Activated naive CD4-positive, alpha-beta T cell treated with anti-CD3 and anti-CD28 coated beads, Interleukin-2, amount 50 U/mL, for 16 hours (primary cell): ENCODE measurements around the gene GRK2.

ENCODE experiments used
- DNase-seq: peaks from one replicate; pipeline ENCODE4 v3.0.0-alpha.2; 2020

GRK2 gene

DNA sequence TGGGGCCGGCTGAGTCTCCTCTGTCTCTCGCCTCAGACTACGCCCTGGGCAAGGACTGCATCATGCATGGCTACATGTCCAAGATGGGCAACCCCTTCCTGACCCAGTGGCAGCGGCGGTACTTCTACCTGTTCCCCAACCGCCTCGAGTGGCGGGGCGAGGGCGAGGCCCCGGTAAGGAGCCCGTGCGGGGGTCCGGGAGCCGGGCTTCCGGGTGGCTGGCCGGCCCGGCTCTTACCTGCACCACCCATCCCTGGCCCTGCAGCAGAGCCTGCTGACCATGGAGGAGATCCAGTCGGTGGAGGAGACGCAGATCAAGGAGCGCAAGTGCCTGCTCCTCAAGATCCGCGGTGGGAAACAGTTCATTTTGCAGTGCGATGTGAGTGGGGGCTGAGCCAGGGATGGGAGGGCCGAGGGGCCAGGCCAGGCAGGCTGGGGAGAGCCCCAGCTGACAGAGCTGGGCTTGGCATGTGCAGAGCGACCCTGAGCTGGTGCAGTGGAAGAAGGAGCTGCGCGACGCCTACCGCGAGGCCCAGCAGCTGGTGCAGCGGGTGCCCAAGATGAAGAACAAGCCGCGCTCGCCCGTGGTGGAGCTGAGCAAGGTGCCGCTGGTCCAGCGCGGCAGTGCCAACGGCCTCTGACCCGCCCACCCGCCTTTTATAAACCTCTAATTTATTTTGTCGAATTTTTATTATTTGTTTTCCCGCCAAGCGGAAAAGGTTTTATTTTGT is 18.7 kb downstream of the GRK2 start:
- DNase-seq: no peak

GRCh38 chr11:67285541-67286498 is 19.5 kb downstream of the GRK2 start:
- no peak for DNase-seq

DNA sequence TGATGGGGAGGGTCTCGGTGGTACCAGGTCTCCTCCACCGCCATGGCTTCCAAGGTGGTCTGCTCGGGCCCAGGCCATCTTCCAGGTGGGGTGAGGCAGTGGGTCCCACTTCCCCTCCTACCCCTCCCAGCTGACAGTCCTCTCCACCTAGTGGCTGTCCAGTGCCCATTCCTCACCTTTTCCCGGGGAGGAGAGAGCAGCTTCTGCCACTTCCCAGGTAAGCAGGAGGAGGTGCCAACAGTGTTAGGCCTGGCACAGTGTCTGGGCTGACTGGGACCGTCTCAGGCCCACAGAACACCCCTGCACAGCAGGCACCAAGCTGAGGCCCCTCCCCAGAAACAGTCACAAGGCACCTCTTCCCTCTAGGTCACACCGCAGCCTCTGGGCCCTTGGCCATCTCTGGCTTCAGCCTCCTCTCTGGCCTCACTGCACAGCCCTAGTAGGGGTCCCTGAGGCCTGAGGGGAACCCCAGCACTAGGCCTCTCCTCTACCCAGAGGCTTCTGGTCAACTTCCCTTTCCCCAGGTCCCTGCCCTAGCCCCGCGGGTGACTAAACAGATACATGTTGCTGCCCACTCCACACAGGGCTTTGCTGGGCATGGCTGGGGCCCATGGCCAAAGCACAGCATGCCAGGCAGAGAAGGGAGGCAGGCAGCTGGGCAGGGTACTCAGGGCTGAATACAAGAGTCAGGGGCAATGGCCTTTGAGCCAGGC is 20.5 kb downstream of the GRK2 start:
- no peak for DNase-seq

DNA sequence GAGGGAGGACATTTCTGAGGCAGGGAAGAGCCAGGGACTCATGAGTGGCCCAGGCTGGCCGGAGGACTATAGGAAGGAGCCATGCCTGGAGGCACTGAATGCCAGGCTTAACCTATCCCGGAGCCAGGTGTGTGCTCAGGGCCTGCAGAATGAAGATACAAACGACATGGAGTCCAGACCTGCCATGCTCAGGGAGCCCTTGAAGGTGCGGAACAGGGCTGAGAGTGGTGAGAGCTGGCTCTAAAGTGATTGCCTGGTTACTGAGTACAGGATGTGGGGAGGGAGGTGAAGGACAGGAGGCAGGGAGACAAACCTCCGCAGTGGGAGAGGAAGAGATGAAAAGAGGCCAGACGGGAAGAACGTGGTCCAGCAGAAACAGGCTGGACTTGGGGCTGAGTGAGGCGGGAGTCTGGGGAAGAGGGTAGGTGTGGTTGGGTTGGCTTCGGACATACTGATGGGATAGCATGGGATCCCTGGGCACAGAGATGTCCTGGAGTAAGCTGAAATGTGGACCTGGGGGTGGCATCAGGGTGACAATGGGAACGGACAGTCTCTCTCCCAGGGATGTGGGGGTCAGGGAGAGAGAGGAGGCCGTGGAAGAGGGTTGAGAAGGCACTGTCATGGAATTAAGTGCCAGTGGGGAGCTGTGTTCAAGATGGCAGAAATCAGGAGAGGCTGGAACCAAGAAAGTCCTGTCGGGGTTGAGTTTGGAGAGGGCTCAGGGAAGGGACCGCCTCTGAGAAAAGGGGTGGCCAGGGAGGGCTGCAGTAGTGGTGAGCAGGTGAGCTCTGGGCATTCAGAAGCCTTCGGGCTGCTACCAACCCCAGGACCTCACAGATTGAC is 21.3 kb downstream of the GRK2 start:
- no peak for DNase-seq

GRCh38 chr11:67288198-67288451 is 21.9 kb downstream of the GRK2 start:
- no peak for DNase-seq

GRCh38 chr11:67288452-67289225 is 22.4 kb downstream of the GRK2 start:
- DNase-seq: peak; percentile 89

- no peak for DNase-seq
Observed at GRCh38 chr11:67289226-67289650, 23.0 kb downstream of the GRK2 start, which contains the start of gene ANKRD13D. Gene ANKRD13D, plus strand, starts transcription at chr11:67289303. Its CDS starts 158 bp downstream, at chr11:67289461.

DNA sequence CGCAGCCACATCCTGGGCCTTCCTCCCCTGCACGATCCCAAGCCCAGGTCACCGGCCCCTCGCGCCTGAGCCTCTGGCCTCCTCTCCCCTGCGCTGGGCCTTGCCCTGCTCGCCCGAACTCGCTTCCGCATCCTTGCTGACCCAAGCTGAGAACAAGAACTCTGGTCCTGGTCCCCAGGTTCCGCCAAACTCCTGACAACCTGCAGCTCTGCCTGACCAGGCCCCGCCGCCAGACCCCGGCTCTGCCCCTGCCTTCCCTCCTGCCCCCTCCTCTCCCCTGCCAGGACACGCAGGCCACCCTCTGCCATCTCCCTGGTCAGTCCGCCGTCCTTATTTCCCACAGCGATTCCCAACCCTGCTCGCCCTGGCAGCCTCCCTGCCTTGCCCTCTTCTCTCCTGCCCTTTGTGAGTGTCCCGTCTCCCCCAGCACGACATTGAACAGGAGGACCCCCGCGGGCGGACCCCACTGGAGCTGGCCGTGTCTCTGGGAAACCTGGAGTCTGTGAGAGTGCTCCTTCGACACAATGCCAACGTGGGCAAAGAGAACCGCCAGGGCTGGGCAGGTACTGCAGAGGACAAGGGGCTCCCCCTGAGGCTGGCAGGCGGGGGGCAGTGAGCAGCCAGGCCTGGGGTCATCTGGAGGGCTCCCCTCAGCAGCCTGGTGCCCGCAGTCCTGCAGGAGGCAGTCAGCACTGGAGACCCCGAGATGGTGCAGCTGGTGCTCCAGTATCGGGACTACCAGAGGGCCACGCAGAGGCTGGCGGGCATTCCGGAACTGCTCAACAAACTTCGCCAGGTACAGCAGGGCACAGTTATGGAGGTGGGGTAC is 23.6 kb downstream of the GRK2 start:
- no peak for DNase-seq

DNA sequence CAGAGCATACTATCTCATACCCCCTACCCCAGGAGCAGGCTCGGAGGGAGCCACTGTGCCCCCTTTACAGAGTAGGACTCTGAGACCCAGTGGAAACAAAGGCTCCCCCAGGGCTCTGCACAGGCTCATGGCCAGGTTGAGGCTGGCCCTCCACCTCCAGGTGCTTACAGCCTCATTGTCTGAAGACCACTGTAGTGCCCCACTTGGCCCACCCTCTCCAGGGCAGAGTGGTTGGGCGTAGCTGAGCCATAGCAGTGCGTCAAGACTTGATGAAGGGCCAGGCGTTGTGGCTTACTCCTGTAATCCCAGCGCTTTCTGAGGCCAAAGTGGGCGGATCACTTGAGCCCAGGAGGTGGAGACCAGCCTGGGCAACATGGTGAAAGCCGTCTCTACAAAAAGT is 24.5 kb downstream of the GRK2 start:
- DNase-seq: no peak

DNA sequence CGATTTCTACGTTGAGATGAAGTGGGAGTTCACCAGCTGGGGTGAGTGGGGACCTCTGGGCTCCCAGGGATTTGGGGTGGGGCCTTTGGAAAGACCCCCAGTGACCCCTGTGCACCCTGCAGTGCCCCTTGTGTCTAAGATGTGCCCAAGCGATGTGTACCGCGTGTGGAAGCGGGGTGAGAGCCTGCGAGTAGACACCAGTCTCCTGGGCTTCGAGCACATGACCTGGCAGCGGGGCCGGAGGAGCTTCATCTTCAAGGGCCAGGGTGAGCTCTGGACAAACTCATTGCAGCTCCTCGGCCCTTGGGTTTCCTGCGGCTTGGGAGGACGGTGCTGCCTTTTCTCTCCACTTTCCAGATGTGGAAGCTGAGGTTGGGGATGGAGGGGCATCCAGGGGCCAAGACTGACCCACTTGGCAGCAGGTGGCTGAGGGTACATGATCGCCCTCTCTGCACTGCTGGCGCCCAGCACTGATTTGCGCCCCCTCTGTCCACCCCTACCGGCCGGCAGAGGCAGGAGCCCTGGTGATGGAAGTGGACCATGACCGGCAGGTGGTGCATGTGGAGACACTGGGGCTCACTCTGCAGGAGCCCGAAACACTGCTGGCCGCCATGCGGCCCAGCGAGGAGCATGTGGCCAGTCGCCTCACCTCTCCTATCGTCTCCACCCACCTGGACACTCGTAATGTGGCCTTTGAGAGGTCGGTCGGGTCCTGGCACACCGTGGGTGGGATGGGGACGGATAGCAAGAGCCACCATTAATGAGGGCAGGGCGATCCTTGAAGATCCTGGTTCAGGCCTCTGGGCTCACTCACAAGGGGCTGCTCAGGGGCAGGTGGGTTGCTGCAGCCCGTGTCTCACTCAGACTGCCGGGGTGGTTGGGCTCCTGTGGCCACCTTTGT is 25.5 kb downstream of the GRK2 start:
- no peak for DNase-seq

GRCh38 chr11:67292671-67293070 is 26.4 kb downstream of the GRK2 start:
- no peak for DNase-seq

DNA sequence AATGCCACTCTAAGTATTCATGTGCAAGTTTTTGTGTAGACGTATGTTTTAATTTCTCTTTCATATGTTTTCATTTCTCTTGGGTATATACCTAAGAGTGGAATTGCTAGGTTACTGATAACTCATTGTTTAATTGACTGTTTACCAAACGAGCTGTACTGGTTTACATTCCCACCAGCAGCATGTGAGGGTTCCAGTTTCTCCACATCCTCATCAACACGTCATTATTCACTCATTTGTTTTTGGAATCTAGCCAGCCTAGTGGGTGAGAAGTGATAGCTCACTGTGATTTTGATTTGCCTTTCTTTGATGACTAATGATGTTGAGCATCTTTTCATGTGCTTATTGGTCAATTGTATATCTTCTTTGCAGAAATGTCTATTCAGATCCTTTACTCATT is 26.8 kb downstream of the GRK2 start:
- DNase-seq: no peak

- no peak for DNase-seq
Observed at GRCh38 chr11:67295846-67296245, 29.6 kb downstream of the GRK2 start.

- DNase-seq: no peak
Observed at GRCh38 chr11:67298786-67299185, 32.5 kb downstream of the GRK2 start.

- no peak for DNase-seq
Observed at GRCh38 chr11:67299471-67300191, 33.4 kb downstream of the GRK2 start.

DNA sequence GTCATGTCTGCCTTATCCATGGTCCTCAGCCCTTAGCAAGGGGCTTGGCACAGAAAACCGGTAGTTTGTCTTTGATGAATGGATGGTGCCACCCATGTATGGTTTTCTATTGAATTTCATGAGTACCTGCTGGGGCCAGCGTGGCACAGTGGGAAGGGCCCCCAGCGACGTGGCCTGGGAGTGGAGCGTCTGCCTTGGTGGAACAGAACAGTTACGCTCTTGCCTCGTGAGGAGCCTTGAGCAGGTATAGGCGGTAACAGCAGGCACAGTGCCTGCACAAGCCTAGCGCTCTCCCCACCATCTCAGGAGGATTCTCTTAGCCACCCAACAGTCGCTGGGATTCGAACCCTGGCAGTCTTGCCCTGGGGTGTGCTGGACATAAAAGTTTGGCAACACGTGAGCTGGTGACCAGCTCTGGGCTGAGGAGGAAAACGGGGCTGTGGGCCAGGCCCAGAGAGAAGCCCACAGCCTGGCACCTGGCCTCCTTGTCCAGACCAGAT is 34.0 kb downstream of the GRK2 start:
- DNase-seq: no peak

GRCh38 chr11:67300756-67301312 is 34.6 kb downstream of the GRK2 start:
- no peak for DNase-seq

- DNase-seq: peak; percentile 9
Observed at GRCh38 chr11:67301313-67301921, 35.1 kb downstream of the GRK2 start.
